GM23338 (cell line): ENCODE measurements around the gene FCGBP. TPM values are rescaled to one million over a fixed set of nuclear protein-coding genes. Genes with fewer than 3 reads are reported as not detected.

Source experiments
- ATAC-seq: fragments of 200-7000 bp; cut with Tn5 transposase; 3 replicates; pipeline ENCODE4 v1.9.1; 2020
- DNase-seq: peaks from one replicate; pipeline ENCODE4 v3.0.0-alpha.2; 2015; ENCODE audit warnings: low spot score
- H2AFZ ChIP-seq: fragments of 200-600 bp; sonication (generic); 2 replicates; pipeline ENCODE4 v1.8.0; 2016; ENCODE audit warnings: antibody characterized with exemption, mild to moderate bottlenecking, moderate library complexity
- H3F3A ChIP-seq: fragments of 200-600 bp; sonication (generic); replicated peaks from 2 replicates; pipeline ENCODE4 v1.8.0; 2017; ENCODE audit warnings: antibody characterized with exemption, mixed run types, low read depth
- H3K27ac ChIP-seq: fragments of 200-600 bp; sonication (generic); 2 replicates; pipeline ENCODE4 v1.6.1; 2016; ENCODE audit warnings: low read depth
- H3K27me3 ChIP-seq: fragments of 200-600 bp; sonication (generic); 2 replicates; pipeline ENCODE4 v1.8.0; 2016; ENCODE audit warnings: mild to moderate bottlenecking, mixed run types, moderate library complexity; ENCODE audit not compliant: insufficient read depth
- H3K36me3 ChIP-seq: fragments of 200-600 bp; sonication (generic); 2 replicates; pipeline ENCODE4 v1.8.0; 2016; ENCODE audit warnings: mild to moderate bottlenecking; ENCODE audit not compliant: insufficient read depth
- H3K4me1 ChIP-seq: fragments of 200-600 bp; sonication (generic); 2 replicates; pipeline ENCODE4 v1.8.0; 2016; ENCODE audit warnings: mild to moderate bottlenecking, moderate library complexity; ENCODE audit not compliant: insufficient read depth
- H3K4me2 ChIP-seq: fragments of 200-600 bp; sonication (generic); 2 replicates; pipeline ENCODE4 v1.7.1; 2017; ENCODE audit warnings: mixed run types
- H3K4me3 ChIP-seq: fragments of 200-600 bp; sonication (generic); 2 replicates; pipeline ENCODE4 v1.6.1; 2016; ENCODE audit warnings: mixed run types
- H3K79me2 ChIP-seq: fragments of 200-600 bp; sonication (generic); replicated peaks from 2 replicates; pipeline ENCODE4 v1.8.0; 2017; ENCODE audit warnings: mild to moderate bottlenecking; ENCODE audit not compliant: insufficient read depth
- H3K9me2 ChIP-seq: fragments of 200-600 bp; sonication (generic); 2 replicates; pipeline ENCODE4 v1.8.0; 2017; ENCODE audit not compliant: insufficient read depth
- H4K20me1 ChIP-seq: fragments of 200-600 bp; sonication (generic); replicated peaks from 2 replicates; pipeline ENCODE4 v1.8.0; 2017; ENCODE audit warnings: mild to moderate bottlenecking; ENCODE audit not compliant: insufficient read depth
- H3K27ac Mint-ChIP-seq: 2 replicates; pipeline ENCODE4 v1.8.0; 2020; ENCODE audit warnings: inconsistent platforms, mild to moderate bottlenecking, moderate library complexity, mixed read lengths
- H3K27me3 Mint-ChIP-seq: 3 replicates; pipeline ENCODE4 v1.8.0; 2022; ENCODE audit warnings: low read depth, mild to moderate bottlenecking, moderate library complexity, mixed read lengths, inconsistent platforms; ENCODE audit not compliant: insufficient read depth, poor library complexity
- H3K36me3 Mint-ChIP-seq: 3 replicates; pipeline ENCODE4 v1.8.0; 2021; ENCODE audit warnings: low read depth, mild to moderate bottlenecking, inconsistent platforms, moderate library complexity, mixed read lengths
- H3K4me1 Mint-ChIP-seq: 3 replicates; pipeline ENCODE4 v1.8.0; 2020; ENCODE audit warnings: mild to moderate bottlenecking, inconsistent platforms, mixed read lengths
- H3K4me3 Mint-ChIP-seq: 3 replicates; pipeline ENCODE4 v1.8.0; 2021; ENCODE audit warnings: moderate library complexity, mild to moderate bottlenecking, inconsistent platforms, mixed read lengths
- H3K9me3 Mint-ChIP-seq: 3 replicates; pipeline ENCODE4 v1.8.0; 2020; ENCODE audit warnings: moderate library complexity, mild to moderate bottlenecking, inconsistent platforms, mixed read lengths
- polyA plus RNA-seq: library from polyadenylated mRNA; unstranded; fragments of >200 nt; fragmentation: Nextera tagmentation; extraction: Ambion mirVana; gene quantifications from 2 replicates; pipeline ENCODE4 v1.2.1, GENCODE V29; 2016
- total RNA-seq: library from RNA; depleted of rRNA; stranded (reverse); fragments of >200 nt; shearing (Covaris generic); gene quantifications from 2 replicates; pipeline ENCODE4 v1.2.3, GENCODE V29; 2014
- TF ChIP-seq, protein P1 (sequence below): IDR thresholded peaks from one replicate; pipeline ENCODE4 v1.6.1; 2018; ENCODE audit warnings: antibody characterized with exemption; ENCODE audit not compliant: unreplicated experiment
- TF ChIP-seq, protein P2 (sequence below): fragments of 250-450 bp; sonication (Bioruptor Pico); IDR thresholded peaks from 2 replicates; pipeline ENCODE4 v1.5.0; 2020; ENCODE audit warnings: mild to moderate bottlenecking, moderate library complexity

FCGBP gene
- total and polyA plus RNA-seq, 2 experiments from 2014 or later: 0.44 to 3.6 TPM

GRCh38 chr19:39971380-39972035, 37.1 kb upstream of the FCGBP start:
- Histone ChIP-seq H3K36me3 (peaks cover 13% of the 10 kb centered on the region), H3F3A (no peaks in the 10 kb centered on the region), H3K4me1 (no peaks in the 10 kb centered on the region; the same call in 1 of the 2 replicates), H3K4me3 (peak overlapping the region; percentile 99), H2AFZ (0 out of 2 replicates have a peak overlapping the region, but pooled peaks have one; percentile 80), H3K79me2 (peaks cover 17% of the 10 kb centered on the region), H3K27ac (no peak overlapping the region), H3K27me3 (no peaks in the 10 kb centered on the region), H3K9me2 (0 out of 2 replicates have a peak, but pooled peaks cover 3% of the 10 kb centered on the region), H3K4me2 (peak overlapping the region; percentile 99), H4K20me1 (peaks cover 7% of the 10 kb centered on the region)
- TF ChIP-seq, protein P1, sequence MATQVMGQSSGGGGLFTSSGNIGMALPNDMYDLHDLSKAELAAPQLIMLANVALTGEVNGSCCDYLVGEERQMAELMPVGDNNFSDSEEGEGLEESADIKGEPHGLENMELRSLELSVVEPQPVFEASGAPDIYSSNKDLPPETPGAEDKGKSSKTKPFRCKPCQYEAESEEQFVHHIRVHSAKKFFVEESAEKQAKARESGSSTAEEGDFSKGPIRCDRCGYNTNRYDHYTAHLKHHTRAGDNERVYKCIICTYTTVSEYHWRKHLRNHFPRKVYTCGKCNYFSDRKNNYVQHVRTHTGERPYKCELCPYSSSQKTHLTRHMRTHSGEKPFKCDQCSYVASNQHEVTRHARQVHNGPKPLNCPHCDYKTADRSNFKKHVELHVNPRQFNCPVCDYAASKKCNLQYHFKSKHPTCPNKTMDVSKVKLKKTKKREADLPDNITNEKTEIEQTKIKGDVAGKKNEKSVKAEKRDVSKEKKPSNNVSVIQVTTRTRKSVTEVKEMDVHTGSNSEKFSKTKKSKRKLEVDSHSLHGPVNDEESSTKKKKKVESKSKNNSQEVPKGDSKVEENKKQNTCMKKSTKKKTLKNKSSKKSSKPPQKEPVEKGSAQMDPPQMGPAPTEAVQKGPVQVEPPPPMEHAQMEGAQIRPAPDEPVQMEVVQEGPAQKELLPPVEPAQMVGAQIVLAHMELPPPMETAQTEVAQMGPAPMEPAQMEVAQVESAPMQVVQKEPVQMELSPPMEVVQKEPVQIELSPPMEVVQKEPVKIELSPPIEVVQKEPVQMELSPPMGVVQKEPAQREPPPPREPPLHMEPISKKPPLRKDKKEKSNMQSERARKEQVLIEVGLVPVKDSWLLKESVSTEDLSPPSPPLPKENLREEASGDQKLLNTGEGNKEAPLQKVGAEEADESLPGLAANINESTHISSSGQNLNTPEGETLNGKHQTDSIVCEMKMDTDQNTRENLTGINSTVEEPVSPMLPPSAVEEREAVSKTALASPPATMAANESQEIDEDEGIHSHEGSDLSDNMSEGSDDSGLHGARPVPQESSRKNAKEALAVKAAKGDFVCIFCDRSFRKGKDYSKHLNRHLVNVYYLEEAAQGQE: no peak
- Mint-ChIP-seq H3K27me3 (peaks cover 11% of the 10 kb centered on the region), H3K4me1 (peaks cover 8% of the 10 kb centered on the region; the same call in 2 of the 3 replicates), H3K27ac (peak overlapping the region; percentile 97), H3K36me3 (peaks cover 51% of the 10 kb centered on the region), H3K4me3 (peak overlapping the region; percentile 96), H3K9me3 (no peaks in the 10 kb centered on the region; the same call in 2 of the 3 replicates)
- ATAC-seq (peak; percentile 1; the same call in 1 of the 3 replicates), DNase-seq (peak; percentile 35)

DNA sequence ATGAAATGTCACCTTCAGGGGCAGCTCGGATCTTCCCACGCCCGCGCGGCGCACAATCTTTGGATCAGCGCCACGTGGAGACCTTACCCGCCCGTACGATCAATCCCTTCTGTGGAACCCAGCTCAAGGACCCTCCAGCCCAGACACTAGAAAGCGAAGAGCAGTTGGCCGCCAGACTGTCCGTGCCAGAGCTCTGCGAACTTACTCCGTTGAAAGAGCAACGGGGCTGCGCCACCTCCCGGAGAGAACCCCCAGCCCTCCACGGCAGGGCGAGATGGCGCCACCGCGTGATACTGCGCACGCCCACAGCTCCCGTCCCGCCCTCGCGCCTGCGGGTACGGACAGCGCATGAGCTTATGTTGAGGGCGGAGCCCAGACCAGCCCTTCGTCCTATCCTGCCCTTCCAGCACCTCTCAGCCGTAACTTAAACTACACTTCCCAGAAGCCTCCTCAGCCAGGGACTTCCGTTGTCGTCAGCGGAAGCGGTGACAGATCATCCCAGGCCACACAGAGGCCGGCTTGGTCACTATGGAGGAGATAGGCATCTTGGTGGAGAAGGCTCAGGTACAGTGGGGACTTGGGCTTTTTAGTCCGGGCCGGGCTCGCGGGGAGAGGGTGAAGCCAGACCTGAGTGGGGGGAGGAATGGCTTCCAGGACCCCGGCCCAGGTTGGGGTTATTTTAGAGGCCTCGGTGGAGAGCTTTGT, 36.4 kb upstream of the FCGBP start, which contains the start of gene PSMC4:
TSS of gene PSMC4 (plus strand) at position 491 of the 705 bp plus-strand sequence. CDS start at position 529, 38 bp downstream.
- H3K27ac ChIP-seq: peak within 1 kb of the TSS; percentile 64; the same call in 1 of the 2 replicates
- H3K4me2 ChIP-seq: peak within 1 kb of the TSS; percentile 99
- peak; percentile 98 for ATAC-seq
- H4K20me1 ChIP-seq: peaks cover 7% of the 10 kb centered on the region
- H3K9me3 Mint-ChIP-seq: no peaks in the 10 kb centered on the region; the same call in 2 of the 3 replicates
- peaks cover 13% of the 10 kb centered on the region for H3K36me3 ChIP-seq
- no peaks in the 10 kb centered on the region for H3F3A ChIP-seq
- H3K27ac Mint-ChIP-seq: peak within 1 kb of the TSS; percentile 97
- H3K4me3 Mint-ChIP-seq: peak within 1 kb of the TSS; percentile 96
- 0 out of 2 replicates have a peak, but pooled peaks cover 3% of the 10 kb centered on the region for H3K9me2 ChIP-seq
- peak; percentile 99 for DNase-seq
- H3K4me1 ChIP-seq: no peaks in the 10 kb centered on the region; the same call in 1 of the 2 replicates
- H3K79me2 ChIP-seq: peaks cover 17% of the 10 kb centered on the region
- H3K36me3 Mint-ChIP-seq: peaks cover 47% of the 10 kb centered on the region
- peak within 1 kb of the TSS; percentile 99 for H3K4me3 ChIP-seq
- H3K4me1 Mint-ChIP-seq: peaks cover 8% of the 10 kb centered on the region; the same call in 2 of the 3 replicates
- H3K27me3 Mint-ChIP-seq: peaks cover 11% of the 10 kb centered on the region
- peak within 1 kb of the TSS; percentile 80 for H2AFZ ChIP-seq
- H3K27me3 ChIP-seq: no peaks in the 10 kb centered on the region
- TF ChIP-seq, protein P1: no peak
- TF ChIP-seq, protein P2, sequence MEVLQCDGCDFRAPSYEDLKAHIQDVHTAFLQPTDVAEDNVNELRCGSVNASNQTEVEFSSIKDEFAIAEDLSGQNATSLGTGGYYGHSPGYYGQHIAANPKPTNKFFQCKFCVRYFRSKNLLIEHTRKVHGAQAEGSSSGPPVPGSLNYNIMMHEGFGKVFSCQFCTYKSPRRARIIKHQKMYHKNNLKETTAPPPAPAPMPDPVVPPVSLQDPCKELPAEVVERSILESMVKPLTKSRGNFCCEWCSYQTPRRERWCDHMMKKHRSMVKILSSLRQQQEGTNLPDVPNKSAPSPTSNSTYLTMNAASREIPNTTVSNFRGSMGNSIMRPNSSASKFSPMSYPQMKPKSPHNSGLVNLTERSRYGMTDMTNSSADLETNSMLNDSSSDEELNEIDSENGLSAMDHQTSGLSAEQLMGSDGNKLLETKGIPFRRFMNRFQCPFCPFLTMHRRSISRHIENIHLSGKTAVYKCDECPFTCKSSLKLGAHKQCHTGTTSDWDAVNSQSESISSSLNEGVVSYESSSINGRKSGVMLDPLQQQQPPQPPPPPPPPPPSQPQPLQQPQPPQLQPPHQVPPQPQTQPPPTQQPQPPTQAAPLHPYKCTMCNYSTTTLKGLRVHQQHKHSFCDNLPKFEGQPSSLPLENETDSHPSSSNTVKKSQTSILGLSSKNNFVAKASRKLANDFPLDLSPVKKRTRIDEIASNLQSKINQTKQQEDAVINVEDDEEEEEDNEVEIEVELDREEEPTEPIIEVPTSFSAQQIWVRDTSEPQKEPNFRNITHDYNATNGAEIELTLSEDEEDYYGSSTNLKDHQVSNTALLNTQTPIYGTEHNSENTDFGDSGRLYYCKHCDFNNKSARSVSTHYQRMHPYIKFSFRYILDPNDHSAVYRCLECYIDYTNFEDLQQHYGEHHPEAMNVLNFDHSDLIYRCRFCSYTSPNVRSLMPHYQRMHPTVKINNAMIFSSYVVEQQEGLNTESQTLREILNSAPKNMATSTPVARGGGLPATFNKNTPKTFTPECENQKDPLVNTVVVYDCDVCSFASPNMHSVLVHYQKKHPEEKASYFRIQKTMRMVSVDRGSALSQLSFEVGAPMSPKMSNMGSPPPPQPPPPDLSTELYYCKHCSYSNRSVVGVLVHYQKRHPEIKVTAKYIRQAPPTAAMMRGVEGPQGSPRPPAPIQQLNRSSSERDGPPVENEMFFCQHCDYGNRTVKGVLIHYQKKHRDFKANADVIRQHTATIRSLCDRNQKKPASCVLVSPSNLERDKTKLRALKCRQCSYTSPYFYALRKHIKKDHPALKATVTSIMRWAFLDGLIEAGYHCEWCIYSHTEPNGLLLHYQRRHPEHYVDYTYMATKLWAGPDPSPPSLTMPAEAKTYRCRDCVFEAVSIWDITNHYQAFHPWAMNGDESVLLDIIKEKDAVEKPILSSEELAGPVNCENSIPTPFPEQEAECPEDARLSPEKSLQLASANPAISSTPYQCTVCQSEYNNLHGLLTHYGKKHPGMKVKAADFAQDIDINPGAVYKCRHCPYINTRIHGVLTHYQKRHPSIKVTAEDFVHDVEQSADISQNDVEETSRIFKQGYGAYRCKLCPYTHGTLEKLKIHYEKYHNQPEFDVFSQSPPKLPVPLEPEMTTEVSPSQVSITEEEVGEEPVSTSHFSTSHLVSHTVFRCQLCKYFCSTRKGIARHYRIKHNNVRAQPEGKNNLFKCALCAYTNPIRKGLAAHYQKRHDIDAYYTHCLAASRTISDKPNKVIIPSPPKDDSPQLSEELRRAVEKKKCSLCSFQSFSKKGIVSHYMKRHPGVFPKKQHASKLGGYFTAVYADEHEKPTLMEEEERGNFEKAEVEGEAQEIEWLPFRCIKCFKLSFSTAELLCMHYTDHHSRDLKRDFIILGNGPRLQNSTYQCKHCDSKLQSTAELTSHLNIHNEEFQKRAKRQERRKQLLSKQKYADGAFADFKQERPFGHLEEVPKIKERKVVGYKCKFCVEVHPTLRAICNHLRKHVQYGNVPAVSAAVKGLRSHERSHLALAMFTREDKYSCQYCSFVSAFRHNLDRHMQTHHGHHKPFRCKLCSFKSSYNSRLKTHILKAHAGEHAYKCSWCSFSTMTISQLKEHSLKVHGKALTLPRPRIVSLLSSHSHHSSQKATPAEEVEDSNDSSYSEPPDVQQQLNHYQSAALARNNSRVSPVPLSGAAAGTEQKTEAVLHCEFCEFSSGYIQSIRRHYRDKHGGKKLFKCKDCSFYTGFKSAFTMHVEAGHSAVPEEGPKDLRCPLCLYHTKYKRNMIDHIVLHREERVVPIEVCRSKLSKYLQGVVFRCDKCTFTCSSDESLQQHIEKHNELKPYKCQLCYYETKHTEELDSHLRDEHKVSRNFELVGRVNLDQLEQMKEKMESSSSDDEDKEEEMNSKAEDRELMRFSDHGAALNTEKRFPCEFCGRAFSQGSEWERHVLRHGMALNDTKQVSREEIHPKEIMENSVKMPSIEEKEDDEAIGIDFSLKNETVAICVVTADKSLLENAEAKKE: no peak
